Ovary (tissue), 3 donors: Measurements from ENCODE around the gene FGF12.

Experiments used
- EP300 ChIP-seq: sonication (generic); formaldehyde crosslinking; IDR thresholded peaks from one replicate; pipeline ENCODE4 v1.6.1; 2017; ENCODE audit warnings: antibody characterized with exemption
- POLR2A ChIP-seq: fragments of 450-650 bp; IDR thresholded peaks from one replicate; pipeline ENCODE4 v1.6.1; 2017; ENCODE audit warnings: antibody characterized with exemption, mild to moderate bottlenecking, moderate library complexity
- TF ChIP-seq, protein P1 (sequence below), 3 donors: fragments of 450-650 bp in 2 of 3; fragments of 200-600 bp in 1 of 3; IDR thresholded peaks; one replicate each; pipeline versions ENCODE4 v1.5.1 to v1.8.0; 2016 to 2022; ENCODE audit warnings: antibody characterized with exemption in 3 of 3, mild to moderate bottlenecking in 1 of 3
- donor health status: DM: no; HTN: no; CAD: no.

DNA sequence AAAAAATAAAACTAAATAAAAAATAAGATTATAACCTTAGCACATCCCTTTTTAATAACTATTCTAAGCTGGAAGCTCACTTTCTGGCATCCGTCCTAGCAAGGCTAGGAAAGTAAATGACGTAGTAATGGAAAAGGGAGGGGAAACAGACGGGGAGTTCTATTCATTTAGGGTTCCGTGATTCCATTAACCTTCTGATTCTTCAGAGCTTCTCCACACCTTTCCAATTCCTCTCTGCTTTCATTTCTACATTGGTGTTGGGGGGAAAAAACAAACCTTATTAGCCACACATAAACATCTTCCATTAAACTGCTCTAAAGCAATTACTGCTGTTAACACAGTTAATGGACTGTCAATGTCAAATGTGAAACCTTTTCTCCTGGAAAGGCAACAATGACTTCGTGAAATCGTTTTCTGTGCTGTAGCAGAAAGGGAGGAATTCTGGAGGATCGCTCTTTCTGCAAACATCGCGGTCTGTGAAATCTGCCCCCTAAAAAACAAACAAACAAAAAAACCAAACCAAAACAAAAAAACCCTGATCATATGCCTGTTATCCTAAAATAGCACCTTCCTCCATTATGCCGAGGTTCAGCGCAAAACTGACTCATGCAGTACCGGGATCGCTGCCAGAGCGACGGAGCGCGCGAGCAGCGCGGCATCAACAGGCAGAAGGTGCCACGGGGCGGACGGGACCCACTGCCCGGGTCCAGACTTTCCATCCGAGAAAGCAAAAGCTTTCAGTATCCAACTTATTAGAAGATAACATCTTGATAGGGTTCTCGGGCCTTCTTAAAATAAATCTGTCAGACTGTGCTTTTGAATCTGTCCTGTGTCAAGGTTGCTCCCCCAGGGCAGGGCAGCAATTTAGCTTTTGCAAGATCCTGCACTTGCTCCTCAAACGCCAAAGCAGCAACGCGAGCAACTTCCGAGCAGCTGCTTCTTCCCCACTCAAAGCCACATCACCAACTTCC is 156.2 kb downstream of the FGF12 start:
- TF ChIP-seq EP300 (no peak), POLR2A (no peak)
- TF ChIP-seq, protein P1, sequence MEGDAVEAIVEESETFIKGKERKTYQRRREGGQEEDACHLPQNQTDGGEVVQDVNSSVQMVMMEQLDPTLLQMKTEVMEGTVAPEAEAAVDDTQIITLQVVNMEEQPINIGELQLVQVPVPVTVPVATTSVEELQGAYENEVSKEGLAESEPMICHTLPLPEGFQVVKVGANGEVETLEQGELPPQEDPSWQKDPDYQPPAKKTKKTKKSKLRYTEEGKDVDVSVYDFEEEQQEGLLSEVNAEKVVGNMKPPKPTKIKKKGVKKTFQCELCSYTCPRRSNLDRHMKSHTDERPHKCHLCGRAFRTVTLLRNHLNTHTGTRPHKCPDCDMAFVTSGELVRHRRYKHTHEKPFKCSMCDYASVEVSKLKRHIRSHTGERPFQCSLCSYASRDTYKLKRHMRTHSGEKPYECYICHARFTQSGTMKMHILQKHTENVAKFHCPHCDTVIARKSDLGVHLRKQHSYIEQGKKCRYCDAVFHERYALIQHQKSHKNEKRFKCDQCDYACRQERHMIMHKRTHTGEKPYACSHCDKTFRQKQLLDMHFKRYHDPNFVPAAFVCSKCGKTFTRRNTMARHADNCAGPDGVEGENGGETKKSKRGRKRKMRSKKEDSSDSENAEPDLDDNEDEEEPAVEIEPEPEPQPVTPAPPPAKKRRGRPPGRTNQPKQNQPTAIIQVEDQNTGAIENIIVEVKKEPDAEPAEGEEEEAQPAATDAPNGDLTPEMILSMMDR (IDR thresholded peaks at IDR 0.05), result no peak
